ENCODE data around the gene ATG4B.

- TF ChIP-seq, protein P1, sequence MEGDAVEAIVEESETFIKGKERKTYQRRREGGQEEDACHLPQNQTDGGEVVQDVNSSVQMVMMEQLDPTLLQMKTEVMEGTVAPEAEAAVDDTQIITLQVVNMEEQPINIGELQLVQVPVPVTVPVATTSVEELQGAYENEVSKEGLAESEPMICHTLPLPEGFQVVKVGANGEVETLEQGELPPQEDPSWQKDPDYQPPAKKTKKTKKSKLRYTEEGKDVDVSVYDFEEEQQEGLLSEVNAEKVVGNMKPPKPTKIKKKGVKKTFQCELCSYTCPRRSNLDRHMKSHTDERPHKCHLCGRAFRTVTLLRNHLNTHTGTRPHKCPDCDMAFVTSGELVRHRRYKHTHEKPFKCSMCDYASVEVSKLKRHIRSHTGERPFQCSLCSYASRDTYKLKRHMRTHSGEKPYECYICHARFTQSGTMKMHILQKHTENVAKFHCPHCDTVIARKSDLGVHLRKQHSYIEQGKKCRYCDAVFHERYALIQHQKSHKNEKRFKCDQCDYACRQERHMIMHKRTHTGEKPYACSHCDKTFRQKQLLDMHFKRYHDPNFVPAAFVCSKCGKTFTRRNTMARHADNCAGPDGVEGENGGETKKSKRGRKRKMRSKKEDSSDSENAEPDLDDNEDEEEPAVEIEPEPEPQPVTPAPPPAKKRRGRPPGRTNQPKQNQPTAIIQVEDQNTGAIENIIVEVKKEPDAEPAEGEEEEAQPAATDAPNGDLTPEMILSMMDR (IDR thresholded peaks at IDR 0.05), result no peak
- TF ChIP-seq POLR2A (IDR thresholded peaks at IDR 0.05), result no peak
Measured at GRCh38 chr2:241671457-241672240, 34.2 kb downstream of the ATG4B start.

Measured in thyroid gland (tissue), 4 donors.